ENCODE results near the gene SHTN1. TPM values are rescaled to one million over a fixed set of nuclear protein-coding genes. Genes with fewer than 3 reads are reported as not detected.
A peak's percentile ranks its signal among the peaks of the same experiment; 100 is the strongest.

The SHTN1 gene, protein sequence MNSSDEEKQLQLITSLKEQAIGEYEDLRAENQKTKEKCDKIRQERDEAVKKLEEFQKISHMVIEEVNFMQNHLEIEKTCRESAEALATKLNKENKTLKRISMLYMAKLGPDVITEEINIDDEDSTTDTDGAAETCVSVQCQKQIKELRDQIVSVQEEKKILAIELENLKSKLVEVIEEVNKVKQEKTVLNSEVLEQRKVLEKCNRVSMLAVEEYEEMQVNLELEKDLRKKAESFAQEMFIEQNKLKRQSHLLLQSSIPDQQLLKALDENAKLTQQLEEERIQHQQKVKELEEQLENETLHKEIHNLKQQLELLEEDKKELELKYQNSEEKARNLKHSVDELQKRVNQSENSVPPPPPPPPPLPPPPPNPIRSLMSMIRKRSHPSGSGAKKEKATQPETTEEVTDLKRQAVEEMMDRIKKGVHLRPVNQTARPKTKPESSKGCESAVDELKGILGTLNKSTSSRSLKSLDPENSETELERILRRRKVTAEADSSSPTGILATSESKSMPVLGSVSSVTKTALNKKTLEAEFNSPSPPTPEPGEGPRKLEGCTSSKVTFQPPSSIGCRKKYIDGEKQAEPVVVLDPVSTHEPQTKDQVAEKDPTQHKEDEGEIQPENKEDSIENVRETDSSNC
- total RNA-seq (2014; rRNA removed; shearing (Covaris generic)) = 3.8 and 9.0 TPM in 2 replicates

DNA sequence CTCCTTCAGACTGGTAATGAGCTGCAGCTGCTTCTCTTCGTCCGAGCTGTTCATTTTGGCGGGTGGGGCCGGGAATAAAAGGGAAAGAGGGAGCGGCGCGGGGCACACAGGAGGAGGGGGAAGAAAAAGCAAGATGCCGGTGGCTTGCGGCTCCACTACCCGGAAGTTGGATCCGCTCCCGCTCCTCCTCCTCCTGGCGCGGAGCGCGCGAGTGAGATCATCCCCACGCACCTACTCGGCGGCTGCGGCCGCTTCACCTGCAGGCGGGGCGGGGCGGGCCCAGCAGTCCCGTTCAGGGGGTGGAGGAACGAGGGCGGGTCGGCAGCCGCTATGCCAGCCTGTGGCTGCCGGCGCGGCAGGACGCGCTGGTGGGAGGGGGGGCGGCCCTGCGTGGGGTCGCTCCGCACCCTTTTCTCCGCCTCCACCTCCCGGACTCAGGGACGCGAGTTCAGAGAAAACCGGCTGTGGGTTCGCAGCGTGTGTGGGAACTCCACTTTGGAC, at the start of gene SHTN1:
TSS of gene SHTN1 (minus strand) at position 162 of the 501 bp plus-strand sequence. CDS start at position 54, 108 bp downstream.
- peak; percentile 68 for DNase-seq (ENCODE audit: low read depth)

DNA sequence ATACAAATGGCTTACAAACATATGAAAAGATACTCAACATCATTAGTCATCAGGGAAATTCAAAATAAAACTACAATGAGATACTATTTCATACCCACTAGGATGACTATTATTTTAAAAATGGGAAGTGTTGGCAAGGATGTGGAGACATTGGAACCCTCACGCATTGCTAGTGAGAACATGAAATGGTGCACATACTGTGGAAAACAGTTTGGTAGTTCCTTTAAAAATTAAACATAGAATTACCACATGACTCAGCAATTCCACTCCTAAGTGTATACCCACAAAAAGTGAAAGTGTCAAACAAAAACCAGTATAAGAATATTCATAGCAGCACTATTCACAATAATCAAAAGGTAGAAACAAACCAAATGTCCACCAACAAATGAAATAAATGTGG, 48.5 kb upstream of the SHTN1 start:
- DNase-seq (ENCODE audit: low read depth) = no peak

DNA sequence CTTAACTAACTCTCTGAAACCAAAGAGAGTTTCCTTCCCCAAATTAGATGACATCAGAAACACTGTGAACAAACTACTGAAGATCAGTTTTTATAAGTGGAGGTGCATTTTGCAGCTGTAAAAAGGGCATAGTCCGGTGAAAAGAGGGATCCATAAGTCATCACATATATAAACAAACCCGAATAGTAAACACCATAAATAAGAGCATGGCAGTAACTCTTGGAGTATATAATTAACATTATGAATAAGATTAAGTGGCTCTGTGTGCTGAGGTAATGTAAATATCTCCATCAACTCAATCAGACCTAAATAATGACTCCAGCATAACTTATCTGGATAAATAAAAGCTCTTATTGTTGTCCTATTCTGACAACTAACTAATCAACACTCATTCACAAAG, 43.0 kb upstream of the SHTN1 start:
- no peak for DNase-seq (ENCODE audit: low read depth)

DNA sequence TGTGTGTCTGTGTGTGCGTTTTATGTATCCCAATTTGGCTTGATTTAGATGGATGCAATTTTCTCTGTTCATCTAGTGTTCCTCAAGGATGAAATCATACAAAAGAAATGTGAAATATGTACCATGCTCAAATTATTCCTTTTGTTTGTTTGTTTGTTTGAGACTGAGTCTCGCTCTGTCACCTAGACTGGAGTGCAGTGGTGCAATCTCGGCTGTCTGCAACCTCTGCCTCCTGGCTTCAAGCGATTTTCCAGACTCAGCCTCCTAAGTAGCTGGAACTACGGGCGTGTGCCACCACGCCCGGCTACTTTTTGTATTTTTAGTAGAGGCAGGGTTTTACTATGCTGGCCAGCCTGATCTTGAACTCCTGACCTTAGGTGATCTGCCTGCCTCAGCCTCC, 11.3 kb upstream of the SHTN1 start:
- DNase-seq (ENCODE audit: low read depth) = no peak

DNA sequence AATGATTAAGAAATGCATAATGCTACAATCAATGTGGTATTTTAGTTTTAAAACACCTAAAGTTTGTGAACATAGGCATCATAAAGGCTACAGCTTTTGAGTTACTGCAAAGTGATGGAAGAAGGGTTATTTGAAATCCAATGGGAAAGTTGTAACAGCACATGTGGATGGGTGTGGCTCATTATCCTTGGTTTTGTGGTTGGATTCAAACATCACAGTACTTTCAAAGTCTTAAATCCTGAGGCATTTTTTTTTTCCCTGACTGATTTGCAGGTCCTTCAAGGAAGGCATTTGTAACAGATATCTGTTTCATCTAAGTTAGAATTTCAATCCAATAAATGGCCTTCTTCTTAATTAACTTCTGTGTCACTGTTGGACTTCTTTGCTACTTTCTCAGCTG, 9.8 kb upstream of the SHTN1 start:
- no peak for DNase-seq (ENCODE audit: low read depth)

DNA sequence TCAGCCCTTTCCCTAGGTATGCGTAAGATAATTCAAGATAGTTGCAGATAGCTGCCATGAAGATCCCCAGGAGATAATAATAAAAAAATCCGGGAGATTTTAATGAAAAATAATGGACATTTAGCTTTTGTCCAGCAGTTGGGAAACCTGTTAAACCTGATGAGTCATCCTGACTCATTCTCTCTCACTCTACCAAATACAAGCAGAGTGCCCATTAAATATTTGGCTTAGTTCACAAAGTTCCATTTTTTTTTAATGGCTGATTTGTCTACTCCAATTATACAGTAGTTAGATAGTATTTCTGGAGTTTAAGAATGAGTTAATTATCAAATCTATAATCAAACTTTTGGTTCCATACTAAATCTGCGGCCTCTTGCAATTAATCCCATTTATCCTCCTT, 2.1 kb upstream of the SHTN1 start:
- peak; percentile 87 for DNase-seq (ENCODE audit: low read depth)

DNA sequence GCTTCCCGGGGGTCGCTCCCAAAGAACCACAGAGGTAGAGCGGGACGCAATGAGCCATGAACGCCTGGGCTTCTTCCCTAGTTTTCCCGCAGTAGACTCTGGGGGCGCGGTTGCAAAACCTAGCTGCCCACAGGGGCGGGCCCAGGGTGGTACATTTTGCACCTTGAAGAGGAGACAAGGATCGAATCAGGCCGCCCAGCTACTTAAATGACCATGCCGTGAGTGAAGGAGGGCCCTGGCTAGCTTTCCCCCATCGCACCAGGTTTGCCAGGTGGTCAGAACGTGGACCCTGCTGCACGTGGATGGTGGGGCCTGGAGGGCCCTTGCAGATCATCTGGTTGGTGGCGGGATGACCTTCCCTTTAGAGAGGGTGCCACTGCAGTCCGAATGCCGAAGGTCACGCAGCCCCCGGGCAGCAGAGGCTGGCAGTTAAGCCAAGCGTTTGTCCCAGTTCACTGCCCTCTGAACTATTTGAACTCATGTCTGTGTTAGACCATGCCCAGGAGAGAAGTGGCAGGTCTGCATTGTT, 604 bp upstream of the SHTN1 start:
- DNase-seq (ENCODE audit: low read depth) = peak; percentile 9

DNA sequence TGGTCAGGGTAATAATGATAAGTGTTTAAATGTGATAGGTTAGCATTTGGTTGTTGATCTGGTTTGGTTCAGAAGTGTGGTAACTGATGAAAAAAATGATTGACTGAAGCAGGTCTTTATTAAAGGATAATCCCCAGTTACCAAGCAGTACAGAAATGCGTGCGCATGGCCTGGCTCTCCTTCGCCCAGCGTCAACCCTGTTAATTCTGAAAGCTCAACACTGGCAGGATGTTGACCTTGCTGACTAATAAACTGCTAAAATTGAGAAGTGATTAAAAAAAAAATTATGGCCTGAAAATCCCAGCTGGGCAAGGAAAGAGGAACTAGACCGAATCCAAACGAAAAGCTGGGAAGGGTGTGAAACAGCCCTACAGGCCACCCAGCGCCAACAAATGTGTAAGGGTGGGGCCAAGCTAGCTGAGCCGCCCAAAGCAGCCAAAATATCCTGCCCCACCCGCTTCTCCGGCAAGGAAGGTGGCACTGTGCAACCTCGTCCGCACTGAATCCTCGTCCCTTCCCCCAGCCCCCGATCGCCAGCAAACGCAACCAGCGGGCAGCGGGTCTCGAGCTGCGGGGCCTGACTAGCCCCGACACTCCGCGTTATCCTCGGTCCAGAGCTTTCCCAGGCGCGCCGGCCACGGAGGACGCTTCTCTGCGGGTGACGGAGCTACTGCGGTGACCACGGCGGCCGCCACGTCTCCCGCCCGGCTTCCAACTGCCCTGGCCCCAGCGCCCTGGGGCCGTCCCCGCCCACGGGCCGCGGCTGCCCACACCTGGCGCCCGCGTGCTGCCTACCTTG, 561 bp downstream of the SHTN1 start:
- DNase-seq (ENCODE audit: low read depth) = peak; percentile 55

DNA sequence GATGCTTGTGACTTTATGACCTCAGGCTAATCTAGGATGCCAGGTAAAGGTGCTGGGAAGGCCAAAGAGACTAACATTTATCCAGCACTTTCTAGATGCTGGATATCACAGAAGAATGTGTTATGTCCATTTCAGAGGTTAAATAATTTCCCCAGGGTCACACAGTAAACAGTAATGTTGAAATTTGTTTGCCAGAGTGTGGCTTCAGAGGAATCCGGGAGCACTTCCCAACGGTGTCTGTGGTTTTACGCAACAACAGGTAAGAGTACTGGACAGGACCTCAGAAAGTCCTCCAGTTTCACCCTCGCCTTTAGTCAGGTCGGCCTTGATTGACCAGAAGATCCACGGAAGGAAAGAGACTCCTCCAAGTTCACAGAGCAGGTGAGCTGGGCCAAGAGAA, 1.7 kb downstream of the SHTN1 start:
- DNase-seq (ENCODE audit: low read depth) = no peak

DNA sequence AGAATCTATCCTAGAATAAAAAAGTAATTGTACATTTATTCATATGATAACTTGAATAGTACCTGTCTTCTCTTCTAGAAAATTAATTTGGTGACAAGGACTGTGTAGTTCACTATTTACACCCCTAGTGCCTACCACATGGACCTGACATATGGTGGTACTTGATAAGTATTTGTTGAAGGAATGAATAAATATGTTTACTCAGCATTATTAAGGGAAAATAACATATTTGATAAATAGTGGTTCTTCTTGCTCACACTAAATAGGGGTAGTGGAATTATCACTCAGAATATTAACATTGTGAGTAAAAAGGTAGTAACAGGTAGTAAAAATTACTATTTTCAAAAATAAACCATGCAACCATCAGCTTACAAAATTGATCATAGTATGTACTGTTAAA, 2.8 kb downstream of the SHTN1 start:
- DNase-seq (ENCODE audit: low read depth) = no peak

DNA sequence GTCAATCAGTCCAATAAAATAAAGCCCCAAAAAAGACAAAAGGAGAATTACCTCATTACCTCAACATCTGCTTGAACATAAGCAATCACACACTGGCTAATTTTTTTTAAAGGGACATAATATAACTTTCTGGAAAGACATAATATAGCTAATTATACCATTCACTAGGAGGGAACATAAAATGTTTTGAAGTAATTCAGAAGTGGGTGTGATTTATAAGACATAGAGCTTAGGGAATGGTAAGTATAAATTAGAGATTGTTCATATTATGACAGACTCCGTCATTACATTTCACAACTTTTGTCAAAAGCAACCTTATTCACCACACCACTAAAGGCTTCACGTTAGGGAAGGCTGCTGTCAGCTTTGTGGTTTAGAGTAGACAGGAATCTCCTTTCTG, 3.8 kb downstream of the SHTN1 start:
- no peak for DNase-seq (ENCODE audit: low read depth)

DNA sequence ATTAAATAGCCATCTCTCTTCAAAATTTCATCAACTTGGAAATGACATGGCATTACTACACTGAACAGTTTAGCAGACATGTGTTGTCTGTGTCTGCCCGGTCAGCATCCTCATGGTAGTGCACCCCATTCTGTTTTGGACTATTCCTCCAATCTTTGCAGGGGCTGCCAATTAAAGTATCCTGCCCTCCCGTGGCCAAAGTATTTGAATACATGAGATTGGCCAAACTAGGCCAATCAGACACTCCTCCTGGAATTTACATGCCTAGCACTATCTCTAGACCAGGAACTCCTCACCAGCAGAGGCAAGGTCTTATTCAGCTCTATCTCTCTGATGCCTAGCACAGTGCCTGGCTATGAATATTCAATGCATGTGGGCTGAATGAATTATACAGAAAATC, 4.4 kb downstream of the SHTN1 start:
- DNase-seq (ENCODE audit: low read depth) = no peak

DNA sequence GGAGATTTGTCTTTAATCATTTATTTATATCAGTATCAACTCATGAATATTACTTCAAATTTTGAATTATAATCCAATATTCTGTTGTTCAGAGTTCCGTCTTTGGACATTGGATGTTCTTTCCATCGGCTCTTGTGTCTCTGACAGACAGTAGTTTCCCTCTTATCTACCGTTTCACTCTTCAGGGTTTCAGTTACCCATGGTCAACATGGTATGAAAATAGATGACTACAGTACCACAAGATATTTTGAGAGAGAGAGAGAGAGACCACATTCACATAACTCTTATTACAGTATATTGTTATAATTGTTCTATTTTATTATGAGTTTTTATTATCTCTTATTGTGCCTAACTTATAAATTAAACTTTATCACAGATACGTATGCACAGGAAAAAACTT, 6.8 kb downstream of the SHTN1 start:
- no peak for DNase-seq (ENCODE audit: low read depth)

DNA sequence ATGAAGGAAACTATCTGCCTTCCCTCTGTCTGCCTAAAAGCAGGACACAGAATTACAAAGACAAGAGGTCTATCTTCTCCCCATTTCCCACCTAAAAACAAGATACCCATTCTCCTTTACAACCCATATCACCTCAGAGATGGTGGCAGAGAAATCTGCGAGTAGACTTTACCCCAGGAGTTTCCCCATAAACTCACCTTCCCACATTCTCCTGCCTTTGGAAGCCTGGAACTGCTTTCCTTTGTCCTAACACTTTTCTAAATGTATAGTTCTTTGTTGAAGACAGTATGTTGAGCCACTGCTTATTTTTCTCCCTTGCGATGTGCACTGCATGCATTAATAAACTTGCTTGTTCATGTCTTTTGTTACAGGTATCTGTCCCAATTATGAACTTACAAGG, 8.0 kb downstream of the SHTN1 start:
- no peak for DNase-seq (ENCODE audit: low read depth)

DNA sequence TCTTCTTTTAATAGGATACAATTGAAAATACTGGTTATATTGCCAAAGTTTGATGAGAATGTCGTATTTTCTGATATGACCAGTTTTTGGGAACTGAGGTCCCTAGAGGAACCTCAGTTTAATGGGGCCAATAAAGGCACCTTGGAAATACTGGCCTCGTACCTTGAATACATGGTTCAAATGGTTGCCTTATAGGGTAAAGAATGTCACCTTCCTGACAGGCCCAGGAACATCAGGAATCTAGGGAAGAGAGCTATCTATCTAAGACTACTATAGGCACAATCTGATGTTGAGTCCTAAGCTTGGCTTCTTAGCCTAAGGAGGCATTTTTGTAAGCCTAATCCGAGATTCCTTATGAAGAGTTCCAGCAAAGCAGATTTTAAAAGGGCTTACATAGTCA, 9.3 kb downstream of the SHTN1 start:
- no peak for DNase-seq (ENCODE audit: low read depth)

DNA sequence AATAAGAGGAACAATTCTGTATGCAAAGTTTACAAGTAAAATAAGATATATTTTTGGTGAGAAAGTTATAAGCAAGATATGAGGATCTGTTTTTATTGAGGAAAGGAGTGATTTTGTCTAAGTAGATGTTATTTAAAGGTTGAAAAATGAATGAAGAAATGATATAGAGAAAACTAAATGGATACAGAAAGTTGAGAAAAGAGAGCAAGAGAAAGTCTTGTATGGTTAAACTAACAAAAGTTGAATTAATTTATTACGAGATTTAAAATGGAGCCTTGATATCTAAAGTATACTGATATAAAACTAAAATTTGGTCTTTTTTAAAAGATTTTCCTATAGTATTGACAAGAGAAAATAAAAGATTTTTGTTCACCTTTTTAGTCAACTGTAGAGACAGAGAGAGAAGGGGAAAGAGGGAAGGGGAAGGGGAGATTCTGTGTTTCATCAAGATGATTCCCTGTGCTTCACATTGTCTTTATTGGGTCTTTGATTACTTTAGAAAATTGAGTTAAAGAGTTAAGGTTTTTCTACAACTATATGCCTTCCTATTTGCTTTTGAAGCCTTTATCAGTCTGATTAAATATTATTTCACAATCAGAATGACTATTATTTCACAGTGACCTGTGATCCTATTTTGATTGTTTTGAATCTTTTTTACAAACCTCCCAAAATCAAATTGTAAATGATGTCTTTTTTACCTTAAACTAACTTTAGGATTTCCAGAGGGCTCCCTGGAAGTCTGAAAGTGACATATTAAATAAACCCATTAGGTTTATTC, 10.7 kb downstream of the SHTN1 start:
- no peak for DNase-seq (ENCODE audit: low read depth)

DNA sequence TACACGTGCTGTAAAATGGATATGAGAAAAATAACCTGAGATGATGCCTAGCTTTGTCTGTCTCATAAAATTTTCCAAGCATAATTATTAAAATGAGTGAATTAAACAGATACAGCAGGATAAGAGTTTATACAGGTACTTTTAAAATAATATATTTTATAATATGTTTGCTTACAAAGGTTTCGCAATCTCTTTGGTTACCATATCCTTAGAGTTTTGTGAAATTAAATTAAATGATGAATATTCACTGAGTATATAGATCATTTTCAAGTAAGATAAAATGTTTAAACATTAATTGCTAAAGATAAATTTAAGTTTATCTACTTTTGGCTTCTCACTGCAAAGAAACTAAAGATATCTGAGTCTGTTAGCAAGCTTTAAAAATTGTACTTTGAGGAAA, 11.4 kb downstream of the SHTN1 start:
- no peak for DNase-seq (ENCODE audit: low read depth)

DNA sequence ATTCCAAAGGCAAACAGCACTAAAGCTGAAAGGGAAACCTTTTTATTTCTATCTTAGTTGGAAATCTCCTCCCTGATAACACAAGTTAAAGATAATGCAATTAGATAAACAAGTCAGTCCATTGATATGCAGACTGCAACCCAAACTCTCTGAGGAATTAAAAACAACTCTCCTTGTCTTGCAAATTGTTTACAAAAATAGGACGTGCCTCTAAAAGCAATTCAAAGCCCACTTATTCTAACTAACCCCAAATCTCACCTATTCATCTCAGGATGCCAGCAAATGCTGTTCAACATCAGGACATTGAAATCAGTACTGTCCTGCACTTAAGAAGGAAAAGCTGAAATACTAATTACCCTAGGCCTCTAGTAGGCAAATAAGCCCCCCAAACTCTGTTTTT, 12.8 kb downstream of the SHTN1 start:
- DNase-seq (ENCODE audit: low read depth) = no peak

DNA sequence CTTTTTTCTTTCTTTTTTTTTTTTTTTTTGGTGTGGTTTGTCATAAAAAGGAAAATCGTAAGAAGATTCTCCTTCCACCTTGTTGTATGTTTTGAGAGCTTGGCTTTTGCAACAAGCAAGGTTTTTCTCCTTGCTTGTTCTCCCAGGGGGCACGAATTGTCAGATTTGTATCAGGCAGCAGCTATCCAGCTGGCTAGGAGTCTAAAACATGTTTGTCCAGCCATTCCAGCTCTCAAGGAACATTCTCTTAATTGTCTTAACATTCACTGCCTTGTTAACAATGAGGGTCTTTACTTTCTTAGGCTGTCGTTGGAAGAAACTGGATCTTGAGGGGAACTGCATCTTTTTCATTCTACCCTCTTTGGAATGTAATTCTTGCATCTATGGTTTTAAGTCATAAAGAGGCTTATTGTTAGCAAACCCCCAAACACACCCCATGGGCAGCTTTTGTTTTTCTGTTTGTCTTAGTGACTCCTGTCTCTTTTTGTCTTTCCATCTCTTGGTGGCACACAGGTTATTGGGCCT, 14.6 kb downstream of the SHTN1 start:
- DNase-seq (ENCODE audit: low read depth) = no peak

DNA sequence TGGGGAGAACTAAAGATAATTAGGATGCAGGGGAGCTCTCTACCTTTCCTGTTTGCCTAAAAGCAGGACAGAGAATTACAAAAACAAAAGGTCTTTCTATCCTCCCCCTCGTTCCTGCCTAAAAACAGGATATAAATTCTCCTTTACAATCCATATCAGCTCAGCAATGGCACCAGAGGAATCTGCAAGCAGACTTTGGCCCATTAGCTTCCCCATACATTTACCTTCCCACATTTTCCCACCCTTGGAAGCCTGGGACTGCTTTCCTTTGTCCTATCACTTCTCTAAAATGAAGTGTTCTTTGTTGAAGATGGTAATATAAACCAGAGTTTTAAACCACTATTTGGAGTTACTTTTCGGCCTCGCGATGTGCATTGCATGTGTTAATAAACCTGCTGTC, 15.5 kb downstream of the SHTN1 start:
- no peak for DNase-seq (ENCODE audit: low read depth)

DNA sequence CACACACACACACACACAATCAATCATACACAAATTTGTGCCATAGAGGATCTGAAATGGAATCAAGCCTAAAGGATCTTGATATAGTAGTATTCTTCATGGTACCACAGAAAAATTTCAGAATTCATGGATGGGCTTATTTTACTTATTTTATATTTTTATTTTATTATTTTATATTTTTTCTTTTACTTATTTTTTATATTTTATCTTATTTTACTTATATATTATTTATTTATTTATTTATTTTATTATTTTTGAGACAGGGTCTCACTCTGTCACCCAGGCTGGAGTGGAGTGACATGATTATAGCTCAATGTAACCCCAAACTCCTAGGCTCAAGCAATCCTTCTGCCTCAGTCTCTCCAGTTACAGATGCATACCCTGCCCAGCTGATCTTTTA, 16.7 kb downstream of the SHTN1 start:
- no peak for DNase-seq (ENCODE audit: low read depth)
